ENCODE measurements around the gene METTL24.

DNA sequence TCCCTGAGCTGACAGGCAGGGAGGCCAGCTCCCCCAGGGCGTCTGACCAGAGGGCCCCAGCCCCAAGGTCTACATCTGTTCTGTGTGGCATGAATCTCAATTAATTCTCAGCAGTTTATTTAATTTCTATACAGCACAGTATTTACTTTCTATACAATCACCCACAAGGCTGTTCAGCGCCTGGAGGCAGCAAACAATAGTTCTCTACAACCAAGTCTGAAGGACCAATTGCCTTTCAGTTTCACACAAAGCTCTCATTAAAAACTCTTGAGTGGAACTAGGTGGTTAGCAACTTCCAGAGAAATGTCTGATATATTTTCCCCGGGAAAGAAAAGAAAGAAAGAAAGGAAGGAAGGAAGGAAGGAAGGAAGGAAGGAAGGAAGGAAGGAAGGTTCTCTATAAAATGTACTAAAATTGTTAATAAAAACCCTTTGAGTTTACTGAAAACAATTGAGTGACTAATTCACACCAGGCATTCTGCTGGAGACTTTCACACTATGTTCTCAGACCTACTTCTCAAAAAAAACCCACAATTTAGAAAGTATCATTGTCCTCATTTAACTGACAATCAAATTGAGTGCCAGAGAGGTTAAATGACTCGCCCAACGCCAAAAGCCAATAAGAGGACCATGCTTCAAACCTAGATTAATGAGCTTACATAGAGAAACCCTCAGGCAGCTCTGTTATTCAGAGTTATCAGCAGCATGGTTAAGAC, 62.5 kb downstream of the METTL24 start:
- TF ChIP-seq EZH2phosphoT487 (IDR thresholded peaks at IDR 0.05; ENCODE audit: insufficient read depth, low read depth) (no peak), EZH2 (IDR thresholded peaks at IDR 0.05; ENCODE audit: insufficient read depth, poor library complexity, severe bottlenecking) (no peak)
